ENCODE data around the gene ARHGAP26.

The ARHGAP26 gene

DNA sequence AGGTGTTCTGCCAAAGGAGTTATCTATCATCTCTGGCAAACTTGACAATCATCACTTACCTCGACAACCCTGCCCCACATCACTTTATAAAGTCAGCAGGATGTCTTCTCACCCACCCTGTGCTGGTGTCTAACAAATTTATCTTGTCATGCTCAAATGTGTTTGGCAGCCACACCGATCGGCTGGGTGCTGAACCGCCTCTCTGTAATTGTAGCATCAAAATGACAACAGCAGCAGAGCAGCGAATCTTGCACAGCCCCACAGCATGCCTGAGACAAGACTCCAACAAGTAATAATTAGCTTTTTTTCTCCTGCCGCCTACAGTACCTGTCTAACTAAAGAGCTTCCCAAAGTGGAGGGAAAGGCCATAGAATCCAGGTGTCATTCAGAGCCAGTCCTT lies 457.1 kb downstream of the ARHGAP26 start:
- intact Hi-C loops (cut with DNase I; ENCODE audit: low total_unique reads) = no loop called here
- H3K4me1 ChIP-seq = peaks cover 0 to 19% (median 10%) of the 10 kb centered on the region in 4 donors
- no peak overlapping the region for H3K27ac ChIP-seq
- DNase-seq = no peak
- H3K36me3 ChIP-seq = peaks cover 0 to 15% (median 8%) of the 10 kb centered on the region in 3 donors
- no peaks in the 10 kb centered on the region for H3K27me3 ChIP-seq
- no peak for TF ChIP-seq CTCF (IDR thresholded peaks at IDR 0.05)
- no peaks in the 10 kb centered on the region for H3K9me3 ChIP-seq
- H3K4me3 ChIP-seq = no peak overlapping the region

GRCh38 chr5:143228597-143229293 lies 458.6 kb downstream of the ARHGAP26 start:
- Histone ChIP-seq H3K4me3 (no peak overlapping the region), H3K4me1 (peaks cover 0 to 26% (median 13%) of the 10 kb centered on the region in 4 donors), H3K36me3 (peaks cover 0 to under 1% (median 0%) of the 10 kb centered on the region in 3 donors), H3K27ac (no peak overlapping the region), H3K9me3 (no peaks in the 10 kb centered on the region), H3K27me3 (no peaks in the 10 kb centered on the region)
- DNase-seq = no peak
- intact Hi-C loops (cut with DNase I; ENCODE audit: low total_unique reads) = no loop called here
- TF ChIP-seq CTCF (IDR thresholded peaks at IDR 0.05) = no peak

DNA sequence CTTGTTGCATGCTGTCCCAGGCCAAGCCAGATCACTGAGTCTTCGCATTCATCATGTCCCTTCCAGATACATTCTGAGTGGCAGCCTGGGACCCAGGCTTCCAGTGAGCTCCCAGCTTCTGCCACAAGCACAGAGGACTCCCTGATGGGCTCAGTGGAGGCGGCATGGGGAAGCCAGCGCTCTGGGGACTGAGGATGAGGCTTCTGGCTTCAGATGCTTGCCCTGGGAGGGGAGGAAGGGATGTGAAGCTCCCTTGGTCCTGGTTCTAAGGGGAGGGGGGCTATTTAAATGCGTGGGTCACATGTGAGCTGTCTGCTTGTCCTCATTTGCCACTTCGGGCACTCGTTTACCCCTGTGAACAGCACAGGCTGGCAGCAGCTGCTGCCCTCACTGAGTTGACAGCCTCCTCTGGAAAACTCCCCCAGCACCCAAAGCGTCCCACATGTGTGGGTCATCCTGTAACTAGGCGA lies 459.3 kb downstream of the ARHGAP26 start:
- Histone ChIP-seq H3K4me1 (peaks cover 0 to 27% (median 14%) of the 10 kb centered on the region in 4 donors), H3K27ac (no peak overlapping the region), H3K4me3 (no peak overlapping the region), H3K9me3 (no peaks in the 10 kb centered on the region), H3K27me3 (no peaks in the 10 kb centered on the region), H3K36me3 (no peaks in the 10 kb centered on the region)
- TF ChIP-seq CTCF (IDR thresholded peaks at IDR 0.05) = no peak
- intact Hi-C loops (cut with DNase I; ENCODE audit: low total_unique reads) = no loop called here
- DNase-seq = no peak

GRCh38 chr5:143229896-143230675 lies 459.9 kb downstream of the ARHGAP26 start:
- DNase-seq = no peak
- no peak for TF ChIP-seq CTCF (IDR thresholded peaks at IDR 0.05)
- intact Hi-C loops (cut with DNase I; ENCODE audit: low total_unique reads) = no loop called here
- H3K9me3 ChIP-seq = no peaks in the 10 kb centered on the region
- H3K4me1 ChIP-seq = peaks cover 0 to 34% (median 17%) of the 10 kb centered on the region in 4 donors
- H3K27me3 ChIP-seq = no peaks in the 10 kb centered on the region
- no peaks in the 10 kb centered on the region for H3K36me3 ChIP-seq
- no peak overlapping the region for H3K4me3 ChIP-seq
- no peak overlapping the region for H3K27ac ChIP-seq

- Histone ChIP-seq H3K4me1 (peaks cover 0 to 39% (median 17%) of the 10 kb centered on the region in 4 donors), H3K4me3 (no peak overlapping the region), H3K36me3 (no peaks in the 10 kb centered on the region), H3K27ac (no peak overlapping the region), H3K27me3 (no peaks in the 10 kb centered on the region), H3K9me3 (no peaks in the 10 kb centered on the region)
- intact Hi-C loops (cut with DNase I; ENCODE audit: low total_unique reads) = no loop called here
- no peak for TF ChIP-seq CTCF (IDR thresholded peaks at IDR 0.05)
- DNase-seq = no peak
Observed at GRCh38 chr5:143230676-143230996, 460.5 kb downstream of the ARHGAP26 start.
